HepG2 (cell line): ENCODE results near the gene CXXC5. TPM values are rescaled to one million over a fixed set of nuclear protein-coding genes. Genes with fewer than 3 reads are reported as not detected.

Experiments used
- AKAP8 ChIP-seq: sonication (generic); formaldehyde crosslinking; IDR thresholded peaks from 2 replicates; pipeline ENCODE4 v1.5.1; 2020; ENCODE audit warnings: mild to moderate bottlenecking, missing genetic modification reagents
- ETS1 ChIP-seq: sonication (generic); formaldehyde crosslinking; IDR thresholded peaks from 2 replicates; pipeline ENCODE4 v1.4.0; 2020; ENCODE audit warnings: missing genetic modification reagents
- FOSL2 ChIP-seq: sonication (generic); formaldehyde crosslinking; IDR thresholded peaks from 2 replicates; pipeline ENCODE4 v1.4.0; 2020; ENCODE audit warnings: missing genetic modification reagents
- KLF13 ChIP-seq: sonication (generic); formaldehyde crosslinking; IDR thresholded peaks from 2 replicates; pipeline ENCODE4 v1.4.0; 2020; ENCODE audit warnings: mild to moderate bottlenecking, missing genetic modification reagents
- KLF15 ChIP-seq: sonication (generic); formaldehyde crosslinking; IDR thresholded peaks from 2 replicates; pipeline ENCODE4 v1.8.1; 2023; ENCODE audit warnings: borderline replicate concordance, mild to moderate bottlenecking, inconsistent platforms, missing genetic modification reagents, mixed read lengths
- KMT2A ChIP-seq: sonication (generic); formaldehyde crosslinking; IDR thresholded peaks from 2 replicates; pipeline ENCODE4 v1.4.0; 2020; ENCODE audit warnings: missing genetic modification reagents
- MTF2 ChIP-seq: sonication (generic); formaldehyde crosslinking; IDR thresholded peaks from 2 replicates; pipeline ENCODE4 v1.5.0; 2020; ENCODE audit warnings: missing genetic modification reagents, borderline replicate concordance
- MYPOP ChIP-seq: sonication (generic); formaldehyde crosslinking; IDR thresholded peaks from 2 replicates; pipeline ENCODE4 v1.8.1; 2023; ENCODE audit warnings: mild to moderate bottlenecking, moderate library complexity, missing genetic modification reagents
- POLR2G ChIP-seq: fragments of 200-400 bp; formaldehyde crosslinking; IDR thresholded peaks from 2 replicates; pipeline ENCODE4 v1.6.1; 2018; ENCODE audit warnings: mild to moderate bottlenecking, low read depth, low read length, moderate library complexity
- SIN3A ChIP-seq: IDR thresholded peaks from 2 replicates; pipeline ENCODE4 v1.6.1; 2011; ENCODE audit warnings: low read depth, mild to moderate bottlenecking, control low read depth, low read length, borderline replicate concordance
- SNAI1 ChIP-seq: sonication (generic); formaldehyde crosslinking; IDR thresholded peaks from 2 replicates; pipeline ENCODE4 v1.5.0; 2020; ENCODE audit warnings: mild to moderate bottlenecking, missing genetic modification reagents, borderline replicate concordance
- SYNCRIP ChIP-seq: fragments of 200-400 bp; formaldehyde crosslinking; IDR thresholded peaks from 2 replicates; pipeline ENCODE4 v1.6.1; 2018; ENCODE audit warnings: mild to moderate bottlenecking, low read depth, low read length; ENCODE audit not compliant: insufficient read depth
- THYN1 ChIP-seq: sonication (generic); formaldehyde crosslinking; IDR thresholded peaks from 2 replicates; pipeline ENCODE4 v1.8.1; 2023; ENCODE audit warnings: low read depth, mild to moderate bottlenecking, moderate library complexity, missing genetic modification reagents, borderline replicate concordance
- TRIM24 ChIP-seq: sonication (generic); formaldehyde crosslinking; IDR thresholded peaks from 2 replicates; pipeline ENCODE4 v1.8.0; 2022; ENCODE audit warnings: mild to moderate bottlenecking, missing genetic modification reagents
- ZBTB14 ChIP-seq: sonication (generic); formaldehyde crosslinking; IDR thresholded peaks from 2 replicates; pipeline ENCODE4 v1.4.0; 2020; ENCODE audit warnings: missing genetic modification reagents
- ZBTB20 ChIP-seq: sonication (generic); formaldehyde crosslinking; IDR thresholded peaks from 2 replicates; pipeline ENCODE4 v1.8.1; 2023; ENCODE audit warnings: missing genetic modification reagents, low read depth, mild to moderate bottlenecking, borderline replicate concordance
- ZBTB34 ChIP-seq: sonication (generic); formaldehyde crosslinking; IDR thresholded peaks from 2 replicates; pipeline ENCODE4 v1.8.0; 2022; ENCODE audit warnings: mild to moderate bottlenecking, missing genetic modification reagents
- ZNF329 ChIP-seq: sonication (generic); formaldehyde crosslinking; IDR thresholded peaks from 2 replicates; pipeline ENCODE4 v1.9.0; 2021; ENCODE audit warnings: low read depth, mild to moderate bottlenecking, missing genetic modification reagents
- ZNF33B ChIP-seq: sonication (generic); formaldehyde crosslinking; IDR thresholded peaks from 2 replicates; pipeline ENCODE4 v1.5.1; 2020; ENCODE audit warnings: mild to moderate bottlenecking, missing genetic modification reagents
- ZNF484 ChIP-seq: sonication (generic); formaldehyde crosslinking; IDR thresholded peaks from 2 replicates; pipeline ENCODE4 v1.5.1; 2020; ENCODE audit warnings: mild to moderate bottlenecking, low read depth, missing genetic modification reagents, borderline replicate concordance
- ZNF563 ChIP-seq: sonication (generic); formaldehyde crosslinking; IDR thresholded peaks from 2 replicates; pipeline ENCODE4 v1.8.0; 2022; ENCODE audit warnings: mild to moderate bottlenecking, moderate library complexity, missing genetic modification reagents
- ZNF709 ChIP-seq: sonication (generic); formaldehyde crosslinking; IDR thresholded peaks from 2 replicates; pipeline ENCODE4 v1.5.0; 2020; ENCODE audit warnings: mild to moderate bottlenecking, missing genetic modification reagents
- ZNF75D ChIP-seq: sonication (generic); formaldehyde crosslinking; IDR thresholded peaks from 2 replicates; pipeline ENCODE4 v1.8.1; 2023; ENCODE audit warnings: missing genetic modification reagents, mild to moderate bottlenecking, borderline replicate concordance
- ZSCAN25 ChIP-seq: sonication (generic); formaldehyde crosslinking; IDR thresholded peaks from 2 replicates; pipeline ENCODE4 v1.8.0; 2022; ENCODE audit warnings: mild to moderate bottlenecking, missing genetic modification reagents
- ZSCAN9 ChIP-seq: IDR thresholded peaks from 2 replicates; pipeline ENCODE4 v1.6.1; 2016; ENCODE audit warnings: borderline replicate concordance
- polyA plus RNA-seq, 8 experiments: library from polyadenylated mRNA; depleted of rRNA in 3 of 8; stranded (reverse) in 7 of 8; unstranded in 1 of 8; fragments of >200 nt; fragmentation: Illumina TruSeq in 4 of 8; extraction: Trizol in 4 of 8; gene quantifications; 2 replicates each; pipeline versions ENCODE4 v1.2.1 to v1.2.3, GENCODE V29; 2011 to 2016; ENCODE audit warnings: low read depth in 4 of 8, missing spikeins in 1 of 8, mixed read lengths in 1 of 8; ENCODE audit not compliant: insufficient read depth in 1 of 8
- total RNA-seq, 5 experiments: library from RNA; depleted of rRNA; stranded (reverse); fragments of >200 nt; fragmentation: Illumina TruSeq; extraction: Trizol; gene quantifications; 2 replicates each; pipeline ENCODE4 v1.2.3, GENCODE V29; 2016; ENCODE audit warnings: low read depth in 1 of 5

CXXC5 gene
- total and polyA plus RNA-seq, 2 of the 13 experiments (the other 11 are each of a cell fraction or from before 2014, with no cell fraction given): 32.3 to 33.0 TPM

- TF ChIP-seq ZBTB34 (CRISPR knock-in tag) (no peak), ZNF709 (CRISPR knock-in tag) (peak; percentile 63; the same call in 1 of the 2 replicates), ZSCAN9 (CRISPR knock-in tag) (no peak), ZNF329 (no peak), SIN3A (no peak), ZNF33B (CRISPR knock-in tag) (no peak), KMT2A (CRISPR knock-in tag) (peak; percentile 77; the same call in 1 of the 2 replicates), ZBTB14 (CRISPR knock-in tag) (0 out of 2 replicates have a peak, but pooled peaks have one; percentile 44), KLF15 (CRISPR knock-in tag) (no peak), MTF2 (CRISPR knock-in tag) (no peak), ETS1 (CRISPR knock-in tag) (no peak), TRIM24 (no peak), FOSL2 (CRISPR knock-in tag) (peak; percentile 27; the same call in 1 of the 2 replicates), POLR2G (0 out of 2 replicates have a peak, but pooled peaks have one; percentile 41), KLF13 (CRISPR knock-in tag) (no peak), ZNF75D (CRISPR knock-in tag) (no peak), ZSCAN25 (CRISPR knock-in tag) (peak; percentile 93), ZNF484 (CRISPR knock-in tag) (no peak), ZBTB20 (CRISPR knock-in tag) (no peak), MYPOP (peak; percentile 64), SNAI1 (no peak), THYN1 (CRISPR knock-in tag) (no peak), ZNF563 (CRISPR knock-in tag) (peak; percentile 75; the same call in 1 of the 2 replicates), SYNCRIP (no peak), AKAP8 (CRISPR knock-in tag) (no peak)
Observed at GRCh38 chr5:139648205-139649081, at the start of gene CXXC5 (continued).
